H1 (cell line): ENCODE results near the gene USP7. TPM values are rescaled to one million over a fixed set of nuclear protein-coding genes. Genes with fewer than 3 reads are reported as not detected.
A peak's percentile ranks its signal among the peaks of the same experiment; 100 is the strongest.

Experiments
- CTCF ChIA-PET: fragments of 300-600 bp; sonication (Branson Sonifier 250); formaldehyde crosslinking; loops from one replicate; lab custom pipeline; 2021; ENCODE audit not compliant: partially characterized antibody; lab: Charles Lee
- POLR2A ChIA-PET: fragments of 300-600 bp; sonication (Branson Sonifier 250); formaldehyde crosslinking; loops from one replicate; lab custom pipeline; 2021; ENCODE audit warnings: inconsistent platforms; ENCODE audit not compliant: partially characterized antibody; lab: Charles Lee
- DNase-seq, 2 experiments: peaks; one replicate each; pipeline versions ENCODE4 v3.0.0 to v3.0.0-alpha.2; 2010 to 2022; ENCODE audit warnings: low spot score in 2 of 2, low read depth in 1 of 2, mixed read lengths in 1 of 2
- FAIRE-seq: peaks from 2 replicates; lab custom pipeline; 2011; peaks lifted over from hg19 to GRCh38; lab: Jason Lieb, UNC
- H2AFZ ChIP-seq: 2 replicates; pipeline ENCODE4 v1.8.1; 2012; ENCODE audit warnings: low read length, inconsistent platforms
- H2AK5ac ChIP-seq: 2 replicates; pipeline ENCODE4 v1.6.1; 2013; ENCODE audit warnings: low read depth, low read length
- H2BK120ac ChIP-seq: replicated peaks from 2 replicates; pipeline ENCODE3; 2013; ENCODE audit warnings: low read depth, low read length, inconsistent platforms
- H2BK12ac ChIP-seq: 2 replicates; pipeline ENCODE4 v1.6.1; 2013; ENCODE audit warnings: low read depth, low read length
- H2BK15ac ChIP-seq: 2 replicates; pipeline ENCODE4 v1.6.1; 2013; ENCODE audit warnings: low read length
- H2BK20ac ChIP-seq: 2 replicates; pipeline ENCODE4 v1.6.1; 2013; ENCODE audit warnings: low read length
- H2BK5ac ChIP-seq: 2 replicates; pipeline ENCODE4 v1.6.1; 2013; ENCODE audit warnings: low read depth, low read length
- H3K14ac ChIP-seq: 2 replicates; pipeline ENCODE4 v1.6.1; 2013; ENCODE audit warnings: inconsistent platforms; ENCODE audit not compliant: insufficient read length
- H3K18ac ChIP-seq: 2 replicates; pipeline ENCODE4 v1.6.1; 2013; ENCODE audit warnings: low read length; ENCODE audit errors: extremely low read depth
- H3K23ac ChIP-seq: 2 replicates; pipeline ENCODE4 v1.6.1; 2013; ENCODE audit warnings: inconsistent platforms; ENCODE audit not compliant: insufficient read length
- H3K23me2 ChIP-seq: 2 replicates; pipeline ENCODE4 v1.6.1; 2013; ENCODE audit warnings: low read depth, low read length
- H3K27ac ChIP-seq: 2 replicates; pipeline ENCODE4 v1.6.1; 2011; ENCODE audit warnings: low read depth, low read length, inconsistent platforms
- H3K27me3 ChIP-seq, 4 experiments: replicated peaks in 1 of 4; 1 replicate in 1 of 4; 2 replicates in 3 of 4; pipeline versions ENCODE4 v1.6.1 to v1.8.1; 2011 to 2013; ENCODE audit warnings: low read length in 3 of 4, mild to moderate bottlenecking in 3 of 4, inconsistent platforms in 2 of 4, mixed read lengths in 2 of 4, moderate library complexity in 1 of 4; ENCODE audit not compliant: control insufficient read depth in 3 of 4, insufficient read depth in 3 of 4; ENCODE audit errors: extremely low read depth in 1 of 4
- H3K36me3 ChIP-seq, 4 experiments: 2 replicates each; pipeline versions ENCODE4 v1.6.1 to v1.8.1; 2011 to 2013; ENCODE audit warnings: mild to moderate bottlenecking in 4 of 4, low read length in 3 of 4, moderate library complexity in 2 of 4, control low read depth in 1 of 4, inconsistent platforms in 1 of 4; ENCODE audit not compliant: insufficient read depth in 4 of 4, control insufficient read depth in 2 of 4
- H3K4ac ChIP-seq: replicated peaks from 2 replicates; pipeline ENCODE3; 2013; ENCODE audit warnings: low read length, low read depth, mixed read lengths, inconsistent platforms; ENCODE audit not compliant: insufficient read length
- H3K4me1 ChIP-seq, 4 experiments: replicated peaks in 1 of 4; 1 replicate in 1 of 4; 2 replicates in 3 of 4; pipeline versions ENCODE4 v1.6.1 to v1.8.1; 2011 to 2013; ENCODE audit warnings: low read length in 3 of 4, inconsistent platforms in 2 of 4, mixed read lengths in 1 of 4; ENCODE audit not compliant: insufficient read depth in 4 of 4, control insufficient read depth in 3 of 4
- H3K4me2 ChIP-seq, 2 experiments: 2 replicates each; pipeline versions ENCODE4 v1.6.1 to v1.8.1; 2011 to 2013; ENCODE audit warnings: low read depth in 2 of 2, low read length in 2 of 2, control low read depth in 1 of 2, inconsistent platforms in 1 of 2, mild to moderate bottlenecking in 1 of 2; ENCODE audit not compliant: insufficient read depth in 1 of 2
- H3K4me3 ChIP-seq, 4 experiments: fragments of 200-600, 300-600 bp in 1 of 4; sonication (generic), shearing (Covaris generic), sonication (Bioruptor Twin) in 1 of 4; 2 replicates each; pipeline versions ENCODE4 v1.5.1 to v1.8.1; 2011 to 2016; ENCODE audit warnings: low read length in 4 of 4, low read depth in 3 of 4, control low read depth in 2 of 4, inconsistent platforms in 2 of 4, mild to moderate bottlenecking in 2 of 4, mixed read lengths in 1 of 4, moderate library complexity in 1 of 4; ENCODE audit not compliant: insufficient read depth in 2 of 4; ENCODE audit errors: extremely low read depth in 1 of 4
- H3K56ac ChIP-seq: replicated peaks from 2 replicates; pipeline ENCODE3; 2013; ENCODE audit warnings: low read depth, mild to moderate bottlenecking, mixed read lengths, low read length, inconsistent platforms; ENCODE audit not compliant: insufficient read length
- H3K79me1 ChIP-seq: 2 replicates; pipeline ENCODE4 v1.6.1; 2013; ENCODE audit warnings: low read depth, low read length, control low read depth
- H3K79me2 ChIP-seq, 2 experiments: 2 replicates each; pipeline versions ENCODE4 v1.6.1 to v1.8.1; 2012 to 2013; ENCODE audit warnings: low read length in 2 of 2, mild to moderate bottlenecking in 2 of 2, inconsistent platforms in 1 of 2; ENCODE audit not compliant: insufficient read depth in 2 of 2, control insufficient read depth in 1 of 2
- H3K9ac ChIP-seq, 4 experiments: replicated peaks in 1 of 4; 1 replicate in 1 of 4; 2 replicates in 3 of 4; pipeline versions ENCODE4 v1.6.1 to v1.8.1; 2011 to 2013; ENCODE audit warnings: low read depth in 3 of 4, low read length in 3 of 4, control low read depth in 2 of 4, mild to moderate bottlenecking in 2 of 4, moderate library complexity in 2 of 4, inconsistent platforms in 1 of 4; ENCODE audit errors: extremely low read depth in 1 of 4
- H3K9me3 ChIP-seq, 2 experiments: 2 replicates each; pipeline versions ENCODE4 v1.6.1 to v1.8.1; 2012 to 2013; ENCODE audit warnings: mild to moderate bottlenecking in 2 of 2, moderate library complexity in 2 of 2, control low read depth in 1 of 2, inconsistent platforms in 1 of 2, low read depth in 1 of 2, low read length in 1 of 2, mixed read lengths in 1 of 2; ENCODE audit not compliant: insufficient read depth in 2 of 2
- H4K20me1 ChIP-seq, 2 experiments: replicated peaks in 1 of 2; 2 replicates each; pipeline versions ENCODE3 to v1.8.1; 2011 to 2013; ENCODE audit warnings: inconsistent platforms in 2 of 2, low read length in 2 of 2, mild to moderate bottlenecking in 1 of 2; ENCODE audit not compliant: insufficient read depth in 2 of 2, control insufficient read depth in 1 of 2
- H4K5ac ChIP-seq: 2 replicates; pipeline ENCODE4 v1.6.1; 2013; ENCODE audit warnings: low read length, low read depth, mixed read lengths, inconsistent platforms; ENCODE audit not compliant: insufficient read length
- H4K8ac ChIP-seq: 2 replicates; pipeline ENCODE4 v1.8.0; 2013; ENCODE audit warnings: mild to moderate bottlenecking, moderate library complexity, low read length, inconsistent platforms; ENCODE audit not compliant: insufficient read depth; ENCODE audit errors: extremely low read depth
- H4K91ac ChIP-seq: replicated peaks from 2 replicates; pipeline ENCODE3; 2013; ENCODE audit warnings: low read length, mixed read lengths, inconsistent platforms; ENCODE audit not compliant: insufficient read length
- SIN3A ChIP-seq, 2 experiments: IDR thresholded peaks in 1 of 2; conservative IDR thresholded peaks in 1 of 2; 2 replicates each; pipeline ENCODE4 v1.6.1; 2011 to 2012; ENCODE audit warnings: low read length in 2 of 2, improper control_type of control experiment in 1 of 2, low read depth in 1 of 2, mild to moderate bottlenecking in 1 of 2
- SUZ12 ChIP-seq: fragments of 200-600 bp; sonication (generic); IDR thresholded peaks from 2 replicates; pipeline ENCODE4 v1.6.1; 2012; ENCODE audit warnings: mild to moderate bottlenecking, inconsistent platforms, low read length, moderate library complexity, mixed read lengths
- WGBS, 2 experiments: shearing (Covaris generic) in 1 of 2; methylation state at CpG; one replicate each; pipeline versions ENCODE4 v1.1.6 to v1.1.7; 2013 to 2015; ENCODE audit warnings: low lambda C conversion rate in 2 of 2, mixed read lengths in 2 of 2, inconsistent platforms in 1 of 2, low coverage in 1 of 2, missing lambda C conversion rate in 1 of 2; ENCODE audit not compliant: insufficient replicate concordance in 2 of 2, insufficient coverage in 1 of 2, insufficient read length in 1 of 2; ENCODE audit errors: extremely low coverage in 1 of 2, missing lambda C conversion rate in 1 of 2; 5-methylcytosine and 5-hydroxymethylcytosine counted together
- polyA plus RNA-seq, 7 experiments: library from polyadenylated mRNA; depleted of rRNA in 3 of 7; stranded (reverse) in 5 of 7; unstranded in 2 of 7; fragments of >200 nt in 5 of 7; fragments of 200-250 nt in 2 of 7; gene quantifications; 1 replicate in 5 of 7; 2 replicates in 1 of 7; 4 replicates in 1 of 7; pipeline versions ENCODE4 v1.2.1 to v1.2.3, GENCODE V29; 2011 to 2013; ENCODE audit warnings: missing spikeins in 2 of 7, mixed read lengths in 2 of 7
- total RNA-seq: library from RNA; stranded (reverse); fragmentation: NEBNext Ultra II Directional; extraction: Animal tissue kit (Norgen Biotek cat#: 25700); gene quantifications from 2 replicates; pipeline ENCODE4 v1.2.1, GENCODE V29; 2021

The USP7 gene
- total and polyA plus RNA-seq, 2 of the 8 experiments (the other 6 are each of a cell fraction or from before 2014, with no cell fraction given): 21.3 to 211 TPM

- Histone ChIP-seq H3K4ac (peak overlapping the region; percentile 79), H3K56ac (peak overlapping the region; percentile 74), H3K23me2 (peaks cover 23% of the 10 kb centered on the region), H3K23ac (no peak overlapping the region), H3K4me2 (peak overlapping the region; percentile 91 to 99), H4K8ac (no peak overlapping the region), H3K79me1 (peaks cover 17% of the 10 kb centered on the region), H3K27ac (peak overlapping the region; percentile 24; the same call in 1 of the 2 replicates), H3K36me3 (peaks cover 0 to 14% (median 4%) of the 10 kb centered on the region in 4 experiments; a peak in 4 of 8 replicates), H3K4me1 (peaks cover 22 to 34% (median 32%) of the 10 kb centered on the region in 4 experiments), H2BK120ac (no peak overlapping the region), H3K14ac (no peak overlapping the region), H3K79me2 (peaks cover 27 to 48% of the 10 kb centered on the region in 2 experiments), H2BK15ac (0 out of 2 replicates have a peak overlapping the region, but pooled peaks have one; percentile 29), H3K27me3 (no peaks in the 10 kb centered on the region), H2AFZ (no peak overlapping the region), H2AK5ac (no peak overlapping the region), H4K5ac (peak overlapping the region; percentile 26), H3K4me3 (peak overlapping the region; percentile 74 to 92 (median 78)), H3K18ac (peak overlapping the region; percentile 93), H2BK5ac (peak overlapping the region; percentile 83; the same call in 1 of the 2 replicates), H2BK12ac (peak overlapping the region; percentile 84; the same call in 1 of the 2 replicates), H3K9ac (peak overlapping the region; percentile 70 to 94 (median 75)), H4K20me1 (peaks cover 17 to 30% of the 10 kb centered on the region in 2 experiments), H3K9me3 (no peaks in the 10 kb centered on the region), H4K91ac (no peak overlapping the region)
- 2% methylated on average over 15 of the region's 16 CpGs; no CpG with 5 or more reads in 1 of the 2 experiments for WGBS, 2 experiments
- FAIRE-seq (no peak), DNase-seq (no peak)
- CTCF ChIA-PET: interaction anchor here (1.4 to 10.5 kb wide), 4 partner anchors 8 to 141 kb away, joined by 3 to 90 read pairs (median 28); partner anchors contain the start of gene LITAFD
- TF ChIP-seq SIN3A (conservative IDR thresholded peaks at IDR 0.05 in 1 of 2, IDR thresholded peaks at IDR 0.05 in 1 of 2; ENCODE audit: low read depth in 1 of 2, low read length in 2 of 2) (peak in 1 of 2 experiments; percentile 25; a peak in 1 of 4 replicates), SUZ12 (no peak)
- TF ChIP-seq, all 59 proteins: peak for 1
- H2BK20ac ChIP-seq: no peak overlapping the region
- POLR2A ChIA-PET: interaction anchor here (1.3 to 29.1 kb wide), 6 partner anchors 6 to 224 kb away, joined by 3 to 456 read pairs (median 16); partner anchors contain the start of genes CARHSP1, HAPSTR1 and LITAFD
These were observed 95.7 kb downstream of the USP7 start for GRCh38 chr16:8867932-8868415.
